K562 (cell line): Measurements from ENCODE around the gene CROT. TPM values are rescaled to one million over a fixed set of nuclear protein-coding genes. Genes with fewer than 3 reads are reported as not detected.

Source experiments
- ATAC-seq: fragments of 200-7000 bp; cut with Tn5 transposase; 3 replicates; pipeline ENCODE4 v1.9.1; 2020; ENCODE audit warnings: moderate library complexity
- BruUV-seq: library from RNA; stranded (reverse); fragments of 400-500 nt; replicated peaks from 2 replicates; lab custom pipeline; 2021; lab: Mats Ljungman, UMichigan
- CTCF ChIA-PET: fragments of 300-600 bp; formaldehyde crosslinking; extraction: SDS; loops from one replicate; lab custom pipeline; 2021; ENCODE audit warnings: low intra/inter-chr PET ratio; lab: Yijun Ruan, JAX
- POLR2A ChIA-PET: fragments of 300-600, 350-650 bp; sonication (Branson Sonifier 250); formaldehyde crosslinking; extraction: SDS; loops from one replicate; lab custom pipeline; 2021; ENCODE audit warnings: antibody characterized with exemption, inconsistent platforms; lab: Yijun Ruan, JAX
- DNase-seq, 4 experiments: peaks; one replicate each; pipeline versions ENCODE4 v3.0.0 to v3.0.0-alpha.2; 2011 to 2018; ENCODE audit warnings: low spot score in 3 of 4, mixed read lengths in 3 of 4; ENCODE audit errors: extremely low read depth in 1 of 4
- FAIRE-seq: peaks from 2 replicates; lab custom pipeline; 2011; peaks lifted over from hg19 to GRCh38; lab: Jason Lieb, UNC
- H2AFZ ChIP-seq: 2 replicates; pipeline ENCODE4 v1.6.0; 2011; ENCODE audit warnings: low read depth, low read length, control low read depth, inconsistent platforms
- H3K27ac ChIP-seq: fragments of 200-600 bp; 3 replicates; pipeline ENCODE4 v1.8.0; 2011; ENCODE audit warnings: low read depth, mild to moderate bottlenecking, control low read depth, inconsistent platforms, low read length, moderate library complexity, mixed read lengths; ENCODE audit errors: extremely low read depth
- H3K27me3 ChIP-seq, 2 experiments: fragments of 300-600 bp in 1 of 2; 2 replicates in 1 of 2; 3 replicates in 1 of 2; pipeline versions ENCODE4 v1.6.0 to v1.8.0; 2011; ENCODE audit warnings: inconsistent platforms in 2 of 2, low read length in 2 of 2, mild to moderate bottlenecking in 1 of 2, mixed read lengths in 1 of 2, moderate library complexity in 1 of 2; ENCODE audit not compliant: control insufficient read depth in 2 of 2, insufficient read depth in 2 of 2
- H3K36me3 ChIP-seq: fragments of 300-600 bp; 3 replicates; pipeline ENCODE4 v1.8.0; 2011; ENCODE audit warnings: mild to moderate bottlenecking, low read length, inconsistent platforms; ENCODE audit not compliant: control insufficient read depth, insufficient read depth
- H3K4me1 ChIP-seq, 2 experiments: fragments of 200-600 bp in 1 of 2; replicated peaks in 1 of 2; 2 replicates in 1 of 2; 3 replicates in 1 of 2; pipeline versions ENCODE4 v1.5.1 to v1.8.0; 2011; ENCODE audit warnings: inconsistent platforms in 2 of 2, low read length in 2 of 2, mild to moderate bottlenecking in 1 of 2, mixed read lengths in 1 of 2, moderate library complexity in 1 of 2; ENCODE audit not compliant: control insufficient read depth in 2 of 2, insufficient read depth in 2 of 2
- H3K4me2 ChIP-seq: 2 replicates; pipeline ENCODE4 v1.6.1; 2011; ENCODE audit warnings: low read length, control low read depth, inconsistent platforms, mixed read lengths; ENCODE audit not compliant: insufficient read depth
- H3K4me3 ChIP-seq: fragments of 200-600 bp; sonication (generic), shearing (Covaris generic); 2 replicates; pipeline ENCODE4 v1.5.1; 2016; ENCODE audit warnings: control low read depth, inconsistent platforms
- H3K79me2 ChIP-seq: fragments of 200-600 bp; 3 replicates; pipeline ENCODE4 v1.8.0; 2011; ENCODE audit warnings: low read length, inconsistent platforms; ENCODE audit not compliant: control insufficient read depth, insufficient read depth
- H3K9ac ChIP-seq, 2 experiments: 2 replicates each; pipeline versions ENCODE4 v1.6.0 to v1.6.1; 2011; ENCODE audit warnings: low read depth in 2 of 2, low read length in 2 of 2, control low read depth in 1 of 2, inconsistent platforms in 1 of 2, mild to moderate bottlenecking in 1 of 2, mixed read lengths in 1 of 2; ENCODE audit not compliant: insufficient read depth in 1 of 2
- H3K9me1 ChIP-seq: one replicate; pipeline ENCODE4 v1.6.0; 2011; ENCODE audit warnings: inconsistent platforms, mild to moderate bottlenecking, low read length, moderate library complexity; ENCODE audit not compliant: control insufficient read depth, insufficient read depth
- H3K9me3 ChIP-seq: replicated peaks from 2 replicates; pipeline ENCODE4 v1.5.1; 2011; ENCODE audit warnings: low read depth, low read length, inconsistent platforms; ENCODE audit not compliant: control insufficient read depth, insufficient read depth
- H4K20me1 ChIP-seq: replicated peaks from 2 replicates; pipeline ENCODE4 v1.6.1; 2011; ENCODE audit warnings: low read length, inconsistent platforms, mixed read lengths; ENCODE audit not compliant: control insufficient read depth, insufficient read depth
- ARID4B ChIP-seq: sonication (generic); formaldehyde crosslinking; IDR thresholded peaks from 2 replicates; pipeline ENCODE4 v1.8.0; 2022; ENCODE audit warnings: mild to moderate bottlenecking, missing genetic modification reagents
- CHAMP1 ChIP-seq: fragments of 450-650 bp; IDR thresholded peaks from 2 replicates; pipeline ENCODE4 v1.6.1; 2016; ENCODE audit warnings: mild to moderate bottlenecking
- CTBP1 ChIP-seq: fragments of 450-650 bp; IDR thresholded peaks from 2 replicates; pipeline ENCODE4 v1.6.1; 2016; ENCODE audit warnings: borderline replicate concordance
- GABPA ChIP-seq: fragments of 200-800 bp; sonication (Bioruptor generic); conservative IDR thresholded peaks from 2 replicates; pipeline ENCODE4 v1.6.1; 2016; ENCODE audit warnings: low read depth, missing genetic modification characterization, missing compliant biosample characterization
- HMGN3 ChIP-seq: IDR thresholded peaks from 2 replicates; pipeline ENCODE4 v1.6.1; 2011; ENCODE audit warnings: borderline replicate concordance, low read depth, mild to moderate bottlenecking, mixed read lengths, low read length; ENCODE audit not compliant: insufficient read length; ENCODE audit errors: extremely low read depth
- LARP7 ChIP-seq: fragments of 450-650 bp; IDR thresholded peaks from 2 replicates; pipeline ENCODE4 v1.6.1; 2016
- MCM3 ChIP-seq: fragments of 450-650 bp; IDR thresholded peaks from 2 replicates; pipeline ENCODE4 v1.6.1; 2016
- MTA3 ChIP-seq: fragments of 450-650 bp; formaldehyde crosslinking; IDR thresholded peaks from 2 replicates; pipeline ENCODE4 v1.6.1; 2017; ENCODE audit warnings: mild to moderate bottlenecking, borderline replicate concordance
- NFIC ChIP-seq: fragments of 450-650 bp; IDR thresholded peaks from 2 replicates; pipeline ENCODE4 v1.6.1; 2017; ENCODE audit warnings: mild to moderate bottlenecking, inconsistent platforms
- RAD21 ChIP-seq, 2 experiments: fragments of 250-450 bp in 1 of 2; fragments of 450-650 bp in 1 of 2; sonication (Bioruptor Pico) in 1 of 2; formaldehyde crosslinking in 1 of 2; IDR thresholded peaks in 1 of 2; conservative IDR thresholded peaks in 1 of 2; 2 replicates each; pipeline versions ENCODE4 v1.4.0 to v1.8.0; 2020 to 2022; ENCODE audit warnings: mild to moderate bottlenecking in 2 of 2, moderate library complexity in 1 of 2
- SMARCE1 ChIP-seq: fragments of 450-650 bp; IDR thresholded peaks from 2 replicates; pipeline ENCODE4 v1.7.1; 2016; ENCODE audit warnings: mild to moderate bottlenecking
- ZBTB2 ChIP-seq: fragments of 450-650 bp; IDR thresholded peaks from 2 replicates; pipeline ENCODE4 v1.6.1; 2016; ENCODE audit warnings: antibody characterized with exemption
- ZZZ3 ChIP-seq: fragments of 450-650 bp; IDR thresholded peaks from 2 replicates; pipeline ENCODE4 v1.6.1; 2016; ENCODE audit warnings: antibody characterized with exemption, mild to moderate bottlenecking, moderate library complexity
- WGBS: fragments of 100-300 bp; shearing (Covaris generic); methylation state at CpG from one replicate; pipeline ENCODE4 v1.1.6; 2016; ENCODE audit warnings: low coverage, mixed read lengths; ENCODE audit not compliant: insufficient coverage; ENCODE audit errors: missing lambda C conversion rate; 5-methylcytosine and 5-hydroxymethylcytosine counted together
- in situ Hi-C: fragments of 300-500 bp; cut with MboI; formaldehyde crosslinking; loops from 4 replicates; pipeline ENCODE4 v1.15.0; 2018; ENCODE audit warnings: inconsistent platforms, mixed read lengths
- intact Hi-C: fragments of 100-400 bp; cut with micrococcal nuclease; formaldehyde crosslinking; loops from 2 replicates; pipeline ENCODE4 v1.14.2; 2022
- polyA plus RNA-seq, 8 experiments: library from polyadenylated mRNA; depleted of rRNA in 4 of 8; stranded (reverse) in 5 of 8; unstranded in 3 of 8; fragments of >200 nt; fragmentation: Nextera tagmentation in 2 of 8; fragmentation: Illumina TruSeq in 1 of 8; extraction: Ambion mirVana in 2 of 8; extraction: Trizol in 1 of 8; gene quantifications; 2 replicates each; pipeline versions ENCODE4 v1.2.1 to v1.2.3, GENCODE V29; 2011 to 2014; ENCODE audit warnings: inconsistent platforms in 1 of 8, missing spikeins in 1 of 8
- total RNA-seq, 7 experiments: library from RNA; depleted of rRNA in 6 of 7; stranded (reverse); fragments of >200 nt in 6 of 7; fragmentation: Illumina TruSeq in 2 of 7; extraction: Trizol in 2 of 7; gene quantifications; 2 replicates each; pipeline versions ENCODE4 v1.2.1 to v1.2.3, GENCODE V29; 2011 to 2021; ENCODE audit warnings: low replicate concordance in 1 of 7

CROT gene
- total and polyA plus RNA-seq, 9 of the 15 experiments (the other 6 are each of a cell fraction or from before 2014, with no cell fraction given), result 2.5 to 8.1 (median 5.1) TPM

- TF ChIP-seq GABPA (tag) (no peak), MCM3 (no peak), MTA3 (peak; percentile 74; the same call in 1 of the 2 replicates), CHAMP1 (peak; percentile 37; the same call in 1 of the 2 replicates), HMGN3 (no peak)
Observed at GRCh38 chr7:87328281-87328680, 17.2 kb upstream of the CROT start (continued).

GRCh38 chr7:87330316-87330715 is 15.1 kb upstream of the CROT start:
- FAIRE-seq (no peak), ATAC-seq (peak; percentile 34; the same call in 2 of the 3 replicates), DNase-seq (no peak)
- Histone ChIP-seq H3K4me2 (no peak overlapping the region), H2AFZ (no peak overlapping the region), H3K9me3 (peaks cover 29% of the 10 kb centered on the region), H3K27ac (no peak overlapping the region), H3K4me3 (no peak overlapping the region), H3K9me1 (no peaks in the 10 kb centered on the region), H3K27me3 (no peaks in the 10 kb centered on the region), H3K36me3 (no peaks in the 10 kb centered on the region), H3K9ac (no peak overlapping the region), H4K20me1 (no peaks in the 10 kb centered on the region), H3K4me1 (peaks cover 0 to 2% of the 10 kb centered on the region in 2 experiments; a peak in 3 of 5 replicates), H3K79me2 (no peaks in the 10 kb centered on the region)
- 22% methylated on average over 3 of the region's 3 CpGs for WGBS
- TF ChIP-seq ARID4B (no peak), ZZZ3 (no peak), CTBP1 (no peak), NFIC (peak; percentile 84), SMARCE1 (no peak), RAD21 (CRISPR knock-in tag; conservative IDR thresholded peaks at IDR 0.05 in 1 of 2, IDR thresholded peaks at IDR 0.05 in 1 of 2) (peak in 1 of 2 experiments; percentile 11; a peak in 1 of 4 replicates), LARP7 (no peak), ZBTB2 (no peak)
- in situ Hi-C loops (no loop called here), intact Hi-C loops (no loop called here)
- no TSS peak for BruUV-seq
- POLR2A ChIA-PET, result interaction anchor here (0.7 to 1.0 kb wide), 3 partner anchors 15 to 99 kb away, joined by 3 read pairs; partner anchors contain the start of gene CROT
- CTCF ChIA-PET, result no interaction called here
